Liver (tissue), 9 donors: ENCODE data around the gene SH3PXD2B. TPM values are rescaled to one million over a fixed set of nuclear protein-coding genes. Genes with fewer than 3 reads are reported as not detected.
A peak's percentile ranks its signal among the peaks of the same experiment; 100 is the strongest.

Experiments
- DNase-seq: peaks from one replicate; pipeline ENCODE4 v3.0.0-alpha.2; 2017; ENCODE audit warnings: low spot score
- H3K27ac ChIP-seq, 2 donors: one replicate each; pipeline ENCODE4 v1.7.0; 2013; ENCODE audit warnings: inconsistent platforms in 2 of 2, low read length in 2 of 2, control low read depth in 1 of 2, low read depth in 1 of 2, mild to moderate bottlenecking in 1 of 2
- H3K27me3 ChIP-seq, 4 donors: one replicate each; pipeline versions ENCODE4 v1.6.1 to v1.7.0; 2013; ENCODE audit warnings: low read length in 3 of 4, inconsistent platforms in 1 of 4, mild to moderate bottlenecking in 1 of 4, moderate library complexity in 1 of 4; ENCODE audit not compliant: control insufficient read depth in 4 of 4, insufficient read depth in 4 of 4
- H3K36me3 ChIP-seq, 4 donors: one replicate each; pipeline versions ENCODE4 v1.6.1 to v1.7.0; 2013; ENCODE audit warnings: low read length in 3 of 4, mild to moderate bottlenecking in 3 of 4, low read depth in 1 of 4, moderate library complexity in 1 of 4; ENCODE audit not compliant: control insufficient read depth in 4 of 4, insufficient read depth in 3 of 4
- H3K4me1 ChIP-seq, 4 donors: one replicate each; pipeline versions ENCODE4 v1.6.1 to v1.7.0; 2013; ENCODE audit warnings: low read length in 3 of 4, mild to moderate bottlenecking in 3 of 4, moderate library complexity in 1 of 4; ENCODE audit not compliant: control insufficient read depth in 4 of 4, insufficient read depth in 4 of 4
- H3K4me3 ChIP-seq, 3 donors: one replicate each; pipeline versions ENCODE4 v1.6.1 to v1.7.0; 2013; ENCODE audit warnings: low read length in 3 of 3, control low read depth in 1 of 3, low read depth in 1 of 3, mild to moderate bottlenecking in 1 of 3
- H3K9ac ChIP-seq, 2 donors: one replicate each; pipeline ENCODE4 v1.7.0; 2013; ENCODE audit warnings: low read length in 2 of 2, mild to moderate bottlenecking in 2 of 2, moderate library complexity in 2 of 2, control low read depth in 1 of 2, low read depth in 1 of 2
- H3K9me3 ChIP-seq, 4 donors: one replicate each; pipeline versions ENCODE4 v1.6.1 to v1.7.0; 2013; ENCODE audit warnings: low read length in 3 of 4; ENCODE audit not compliant: control insufficient read depth in 4 of 4
- EGR1 ChIP-seq, 2 donors: IDR thresholded peaks; 2 replicates each; pipeline ENCODE4 v1.6.1; 2016 to 2018; ENCODE audit warnings: antibody characterized with exemption in 2 of 2, low read depth in 2 of 2
- FOXA1 ChIP-seq: IDR thresholded peaks from 2 replicates; pipeline ENCODE4 v1.6.1; 2016; ENCODE audit warnings: antibody characterized with exemption
- FOXA2 ChIP-seq: IDR thresholded peaks from 2 replicates; pipeline ENCODE4 v1.6.1; 2016; ENCODE audit warnings: antibody characterized with exemption
- GABPA ChIP-seq, 2 donors: IDR thresholded peaks in 1 of 2; conservative IDR thresholded peaks in 1 of 2; 2 replicates each; pipeline ENCODE4 v1.6.1; 2016; ENCODE audit warnings: antibody characterized with exemption in 2 of 2, mild to moderate bottlenecking in 1 of 2, moderate library complexity in 1 of 2
- HNF4A ChIP-seq, 2 donors: conservative IDR thresholded peaks; 2 replicates each; pipeline ENCODE4 v1.6.1; 2016; ENCODE audit warnings: antibody characterized with exemption in 2 of 2, mild to moderate bottlenecking in 2 of 2
- HNF4G ChIP-seq: IDR thresholded peaks from 2 replicates; pipeline ENCODE4 v1.6.1; 2016; ENCODE audit warnings: antibody characterized with exemption
- JUND ChIP-seq, 2 donors: IDR thresholded peaks; 2 replicates each; pipeline ENCODE4 v1.6.1; 2016; ENCODE audit warnings: antibody characterized with exemption in 2 of 2
- RXRA ChIP-seq, 2 donors: IDR thresholded peaks; 2 replicates each; pipeline ENCODE4 v1.6.1; 2017 to 2018; ENCODE audit warnings: antibody characterized with exemption in 2 of 2, mild to moderate bottlenecking in 1 of 2
- SP1 ChIP-seq: IDR thresholded peaks from 2 replicates; pipeline ENCODE4 v1.6.1; 2018; ENCODE audit warnings: antibody characterized with exemption, mild to moderate bottlenecking
- TAF1 ChIP-seq: conservative IDR thresholded peaks from 2 replicates; pipeline ENCODE4 v1.6.1; 2016; ENCODE audit warnings: antibody characterized with exemption, mild to moderate bottlenecking
- YY1 ChIP-seq: IDR thresholded peaks from 2 replicates; pipeline ENCODE4 v1.6.1; 2016; ENCODE audit warnings: antibody characterized with exemption, mild to moderate bottlenecking
- WGBS: extraction: QIAGEN DNeasy Blood & Tissue Kit; methylation state at CpG from one replicate; pipeline ENCODE4 v1.1.7; 2013; 5-methylcytosine and 5-hydroxymethylcytosine counted together
- polyA plus RNA-seq, 2 donors: library from polyadenylated mRNA; stranded (reverse) in 1 of 2; unstranded in 1 of 2; fragments of 200-250 nt in 1 of 2; fragments of >200 nt in 1 of 2; fragmentation: Nextera tagmentation in 1 of 2; extraction: Ambion mirVana in 1 of 2; gene quantifications; one replicate each; pipeline versions ENCODE4 v1.2.1 to v1.2.3, GENCODE V29; 2013 to 2015
- total RNA-seq, 2 donors: library from RNA; depleted of rRNA; stranded (reverse); fragments of >200 nt; gene quantifications; one replicate each; pipeline ENCODE4 v1.2.3, GENCODE V29; 2014
- TF ChIP-seq, protein P1 (sequence below): IDR thresholded peaks from 2 replicates; pipeline ENCODE4 v1.6.1; 2016; ENCODE audit warnings: antibody characterized with exemption, mild to moderate bottlenecking
- TF ChIP-seq, protein P2 (sequence below): IDR thresholded peaks from 2 replicates; pipeline ENCODE4 v1.6.1; 2016; ENCODE audit warnings: antibody characterized with exemption
- TF ChIP-seq, protein P3 (sequence below): IDR thresholded peaks from 2 replicates; pipeline ENCODE4 v1.6.1; 2016; ENCODE audit warnings: antibody characterized with exemption
- TF ChIP-seq, protein P4 (sequence below): fragments of 150-350 bp; IDR thresholded peaks from 2 replicates; pipeline ENCODE4 v1.5.1; 2017; ENCODE audit warnings: improper control_type of control experiment, low read depth, low read length; ENCODE audit not compliant: missing input control
- TF ChIP-seq, protein P5 (sequence below): IDR thresholded peaks from 2 replicates; pipeline ENCODE4 v1.6.1; 2016; ENCODE audit warnings: antibody characterized with exemption
- donor health status: healthy.
- donor health status: healthy.
- donor health status: healthy.
- donor health status: healthy.
- donor health status: healthy.

The SH3PXD2B gene
- total and polyA plus RNA-seq, 4 donors = 1.1 to 3.3 (median 2.2) TPM

DNA sequence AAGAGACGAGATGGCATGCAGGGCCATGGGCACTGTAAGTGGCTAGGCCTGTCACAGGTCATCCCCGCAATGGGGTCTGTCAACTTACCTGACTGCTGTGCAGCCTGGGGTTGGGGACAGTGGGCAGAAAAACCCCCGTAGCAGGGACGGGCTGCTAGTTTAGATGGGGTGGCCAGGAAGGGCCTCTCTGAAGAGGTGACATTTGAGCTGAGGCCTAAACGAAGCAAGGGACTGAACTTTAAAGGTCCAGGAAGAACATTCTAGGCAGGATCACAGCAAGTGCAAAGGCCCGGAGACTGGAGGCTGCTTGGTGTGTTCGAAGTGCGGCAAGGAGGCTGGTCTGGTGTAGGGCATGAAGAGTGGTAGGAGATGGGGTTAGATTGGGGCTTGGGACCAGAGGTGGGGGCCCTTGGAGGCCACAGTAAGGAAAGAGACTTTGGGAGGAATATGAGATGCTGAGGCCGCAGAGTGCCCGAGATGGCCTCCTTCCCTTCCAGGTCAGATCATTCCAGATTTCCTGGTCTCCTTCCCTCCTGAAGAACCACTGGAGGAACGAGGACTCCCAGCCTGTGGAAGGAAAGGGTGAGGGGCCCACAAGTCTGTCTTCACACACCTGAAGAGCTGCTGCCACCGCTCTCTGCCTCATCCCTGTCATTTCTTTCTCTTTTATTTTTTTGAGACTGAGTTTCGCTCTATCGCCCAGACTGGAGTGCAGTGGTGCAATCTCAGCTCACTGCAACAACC, 37.9 kb upstream of the SH3PXD2B start:
- peak; percentile 8 for DNase-seq
- Histone ChIP-seq H3K27me3 (no peaks in the 10 kb centered on the region), H3K27ac (no peak overlapping the region), H3K4me3 (no peak overlapping the region), H3K9ac (no peak overlapping the region), H3K9me3 (no peaks in the 10 kb centered on the region), H3K36me3 (no peaks in the 10 kb centered on the region), H3K4me1 (no peaks in the 10 kb centered on the region)
- TF ChIP-seq GABPA (IDR thresholded peaks at IDR 0.05 in 1 of 2, conservative IDR thresholded peaks at IDR 0.05 in 1 of 2) = no peak
- no peak for TF ChIP-seq SP1
- no peak for TF ChIP-seq JUND (IDR thresholded peaks at IDR 0.05)
- no peak for TF ChIP-seq FOXA2
- TF ChIP-seq, protein P1, sequence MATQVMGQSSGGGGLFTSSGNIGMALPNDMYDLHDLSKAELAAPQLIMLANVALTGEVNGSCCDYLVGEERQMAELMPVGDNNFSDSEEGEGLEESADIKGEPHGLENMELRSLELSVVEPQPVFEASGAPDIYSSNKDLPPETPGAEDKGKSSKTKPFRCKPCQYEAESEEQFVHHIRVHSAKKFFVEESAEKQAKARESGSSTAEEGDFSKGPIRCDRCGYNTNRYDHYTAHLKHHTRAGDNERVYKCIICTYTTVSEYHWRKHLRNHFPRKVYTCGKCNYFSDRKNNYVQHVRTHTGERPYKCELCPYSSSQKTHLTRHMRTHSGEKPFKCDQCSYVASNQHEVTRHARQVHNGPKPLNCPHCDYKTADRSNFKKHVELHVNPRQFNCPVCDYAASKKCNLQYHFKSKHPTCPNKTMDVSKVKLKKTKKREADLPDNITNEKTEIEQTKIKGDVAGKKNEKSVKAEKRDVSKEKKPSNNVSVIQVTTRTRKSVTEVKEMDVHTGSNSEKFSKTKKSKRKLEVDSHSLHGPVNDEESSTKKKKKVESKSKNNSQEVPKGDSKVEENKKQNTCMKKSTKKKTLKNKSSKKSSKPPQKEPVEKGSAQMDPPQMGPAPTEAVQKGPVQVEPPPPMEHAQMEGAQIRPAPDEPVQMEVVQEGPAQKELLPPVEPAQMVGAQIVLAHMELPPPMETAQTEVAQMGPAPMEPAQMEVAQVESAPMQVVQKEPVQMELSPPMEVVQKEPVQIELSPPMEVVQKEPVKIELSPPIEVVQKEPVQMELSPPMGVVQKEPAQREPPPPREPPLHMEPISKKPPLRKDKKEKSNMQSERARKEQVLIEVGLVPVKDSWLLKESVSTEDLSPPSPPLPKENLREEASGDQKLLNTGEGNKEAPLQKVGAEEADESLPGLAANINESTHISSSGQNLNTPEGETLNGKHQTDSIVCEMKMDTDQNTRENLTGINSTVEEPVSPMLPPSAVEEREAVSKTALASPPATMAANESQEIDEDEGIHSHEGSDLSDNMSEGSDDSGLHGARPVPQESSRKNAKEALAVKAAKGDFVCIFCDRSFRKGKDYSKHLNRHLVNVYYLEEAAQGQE = no peak
- WGBS = 89% methylated on average over 14 of the region's 14 CpGs

DNA sequence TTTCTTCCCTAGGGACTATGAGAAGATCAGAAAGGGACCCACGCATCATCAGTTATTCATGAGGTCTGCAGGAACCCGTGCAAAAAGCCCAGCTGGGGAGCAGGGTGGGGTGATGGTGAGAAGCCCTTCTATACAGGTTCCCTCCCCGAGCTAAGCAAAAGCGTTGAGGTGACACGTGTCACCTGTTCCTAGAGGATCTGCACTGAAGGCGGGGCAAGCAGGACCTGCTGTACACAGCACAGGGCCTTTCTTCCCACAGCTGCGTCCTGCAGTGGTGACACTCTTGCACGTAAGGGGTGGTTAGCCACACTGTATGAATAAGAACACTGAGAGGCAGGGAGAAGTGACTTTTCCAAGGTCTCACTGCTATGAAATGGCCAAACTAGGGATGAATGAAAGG, 37.2 kb upstream of the SH3PXD2B start:
- DNase-seq = peak; percentile 14
- Histone ChIP-seq H3K4me1 (no peaks in the 10 kb centered on the region), H3K4me3 (no peak overlapping the region), H3K36me3 (no peaks in the 10 kb centered on the region), H3K27ac (no peak overlapping the region), H3K9ac (no peak overlapping the region), H3K9me3 (no peaks in the 10 kb centered on the region), H3K27me3 (no peaks in the 10 kb centered on the region)
- 80% methylated on average over 8 of the region's 8 CpGs for WGBS
- TF ChIP-seq GABPA (IDR thresholded peaks at IDR 0.05 in 1 of 2, conservative IDR thresholded peaks at IDR 0.05 in 1 of 2) = no peak
- TF ChIP-seq, protein P2, sequence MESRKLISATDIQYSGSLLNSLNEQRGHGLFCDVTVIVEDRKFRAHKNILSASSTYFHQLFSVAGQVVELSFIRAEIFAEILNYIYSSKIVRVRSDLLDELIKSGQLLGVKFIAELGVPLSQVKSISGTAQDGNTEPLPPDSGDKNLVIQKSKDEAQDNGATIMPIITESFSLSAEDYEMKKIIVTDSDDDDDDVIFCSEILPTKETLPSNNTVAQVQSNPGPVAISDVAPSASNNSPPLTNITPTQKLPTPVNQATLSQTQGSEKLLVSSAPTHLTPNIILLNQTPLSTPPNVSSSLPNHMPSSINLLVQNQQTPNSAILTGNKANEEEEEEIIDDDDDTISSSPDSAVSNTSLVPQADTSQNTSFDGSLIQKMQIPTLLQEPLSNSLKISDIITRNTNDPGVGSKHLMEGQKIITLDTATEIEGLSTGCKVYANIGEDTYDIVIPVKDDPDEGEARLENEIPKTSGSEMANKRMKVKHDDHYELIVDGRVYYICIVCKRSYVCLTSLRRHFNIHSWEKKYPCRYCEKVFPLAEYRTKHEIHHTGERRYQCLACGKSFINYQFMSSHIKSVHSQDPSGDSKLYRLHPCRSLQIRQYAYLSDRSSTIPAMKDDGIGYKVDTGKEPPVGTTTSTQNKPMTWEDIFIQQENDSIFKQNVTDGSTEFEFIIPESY = no peak
- TF ChIP-seq FOXA1 = no peak
- TF ChIP-seq, protein P3, sequence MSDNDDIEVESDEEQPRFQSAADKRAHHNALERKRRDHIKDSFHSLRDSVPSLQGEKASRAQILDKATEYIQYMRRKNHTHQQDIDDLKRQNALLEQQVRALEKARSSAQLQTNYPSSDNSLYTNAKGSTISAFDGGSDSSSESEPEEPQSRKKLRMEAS = no peak
- no peak for TF ChIP-seq SP1
- TF ChIP-seq FOXA2 = no peak
- no peak for TF ChIP-seq EGR1 (IDR thresholded peaks at IDR 0.05; ENCODE audit: low read depth in 2 of 2)
- TF ChIP-seq HNF4A (conservative IDR thresholded peaks at IDR 0.05) = no peak
- no peak for TF ChIP-seq RXRA (IDR thresholded peaks at IDR 0.05)
- TF ChIP-seq HNF4G = no peak
- TF ChIP-seq, protein P4, sequence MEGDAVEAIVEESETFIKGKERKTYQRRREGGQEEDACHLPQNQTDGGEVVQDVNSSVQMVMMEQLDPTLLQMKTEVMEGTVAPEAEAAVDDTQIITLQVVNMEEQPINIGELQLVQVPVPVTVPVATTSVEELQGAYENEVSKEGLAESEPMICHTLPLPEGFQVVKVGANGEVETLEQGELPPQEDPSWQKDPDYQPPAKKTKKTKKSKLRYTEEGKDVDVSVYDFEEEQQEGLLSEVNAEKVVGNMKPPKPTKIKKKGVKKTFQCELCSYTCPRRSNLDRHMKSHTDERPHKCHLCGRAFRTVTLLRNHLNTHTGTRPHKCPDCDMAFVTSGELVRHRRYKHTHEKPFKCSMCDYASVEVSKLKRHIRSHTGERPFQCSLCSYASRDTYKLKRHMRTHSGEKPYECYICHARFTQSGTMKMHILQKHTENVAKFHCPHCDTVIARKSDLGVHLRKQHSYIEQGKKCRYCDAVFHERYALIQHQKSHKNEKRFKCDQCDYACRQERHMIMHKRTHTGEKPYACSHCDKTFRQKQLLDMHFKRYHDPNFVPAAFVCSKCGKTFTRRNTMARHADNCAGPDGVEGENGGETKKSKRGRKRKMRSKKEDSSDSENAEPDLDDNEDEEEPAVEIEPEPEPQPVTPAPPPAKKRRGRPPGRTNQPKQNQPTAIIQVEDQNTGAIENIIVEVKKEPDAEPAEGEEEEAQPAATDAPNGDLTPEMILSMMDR = no peak
- TF ChIP-seq, protein P5, sequence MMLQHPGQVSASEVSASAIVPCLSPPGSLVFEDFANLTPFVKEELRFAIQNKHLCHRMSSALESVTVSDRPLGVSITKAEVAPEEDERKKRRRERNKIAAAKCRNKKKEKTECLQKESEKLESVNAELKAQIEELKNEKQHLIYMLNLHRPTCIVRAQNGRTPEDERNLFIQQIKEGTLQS = no peak
- TF ChIP-seq TAF1 = no peak
- no peak for TF ChIP-seq YY1
- TF ChIP-seq, protein P1 = no peak
